Measurements from ENCODE around the gene MMP7. TPM values are rescaled to one million over a fixed set of nuclear protein-coding genes. Genes with fewer than 3 reads are reported as not detected.

MMP7 gene
- polyA plus RNA-seq, 1 of the 3 experiments (the other 2 are of a cell fraction): 0.13 TPM

DNA sequence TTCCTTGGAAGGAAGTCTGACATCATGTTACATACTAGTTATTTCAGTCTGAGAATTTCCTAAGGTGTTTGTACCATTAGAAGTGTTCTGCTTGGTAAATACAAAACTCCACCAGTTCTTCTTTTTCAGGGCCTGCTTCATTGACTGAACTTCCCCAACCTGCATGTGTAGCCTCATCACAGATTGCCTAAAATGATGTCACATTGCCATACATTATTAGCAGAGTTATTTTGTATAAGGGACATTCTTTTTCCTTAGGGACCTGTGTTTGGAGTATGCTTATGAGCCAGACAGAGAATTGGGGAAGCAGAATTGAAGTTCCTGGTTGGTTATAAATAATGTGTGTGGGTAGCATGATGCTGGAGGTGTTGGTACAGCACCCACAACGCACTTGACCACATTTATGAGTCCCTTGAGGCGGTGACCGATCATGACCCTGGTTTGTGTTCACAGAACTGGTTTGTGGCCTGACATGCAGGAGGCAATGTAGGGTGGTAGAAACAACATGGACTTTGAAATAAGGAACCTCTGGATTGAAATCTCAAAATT is 16.4 kb upstream of the MMP7 start:
- TF ChIP-seq, protein P1, sequence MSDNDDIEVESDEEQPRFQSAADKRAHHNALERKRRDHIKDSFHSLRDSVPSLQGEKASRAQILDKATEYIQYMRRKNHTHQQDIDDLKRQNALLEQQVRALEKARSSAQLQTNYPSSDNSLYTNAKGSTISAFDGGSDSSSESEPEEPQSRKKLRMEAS (IDR thresholded peaks at IDR 0.05; ENCODE audit: low read depth): no peak
- TF ChIP-seq EP300 (IDR thresholded peaks at IDR 0.05; ENCODE audit: borderline replicate concordance in 1 of 2, low read depth in 1 of 2, low read length in 1 of 2) (no peak), YY1 (IDR thresholded peaks at IDR 0.05; ENCODE audit: low read depth) (no peak), FOSL2 (IDR thresholded peaks at IDR 0.05; ENCODE audit: borderline replicate concordance, low read depth) (no peak), MEF2A (IDR thresholded peaks at IDR 0.05; ENCODE audit: borderline replicate concordance, low read depth) (no peak), MXI1 (IDR thresholded peaks at IDR 0.05; ENCODE audit: low read depth, low read length) (no peak), RXRA (IDR thresholded peaks at IDR 0.05; ENCODE audit: borderline replicate concordance, low read depth) (no peak), GATA2 (CRISPR knock-in tag; IDR thresholded peaks at IDR 0.05) (no peak), JUND (IDR thresholded peaks at IDR 0.05) (no peak), RFX5 (IDR thresholded peaks at IDR 0.05; ENCODE audit: low read length) (no peak), TCF12 (IDR thresholded peaks at IDR 0.05) (no peak), NFIC (IDR thresholded peaks at IDR 0.05; ENCODE audit: borderline replicate concordance) (no peak), POLR2AphosphoS5 (IDR thresholded peaks at IDR 0.05; ENCODE audit: low read depth, low read length) (no peak), SIN3A (IDR thresholded peaks at IDR 0.05; ENCODE audit: borderline replicate concordance, low read depth, low read length) (no peak), TAF1 (IDR thresholded peaks at IDR 0.05; ENCODE audit: borderline replicate concordance, low read depth, low read length) (no peak), ELF1 (IDR thresholded peaks at IDR 0.05) (no peak)
- TF ChIP-seq, protein P2, sequence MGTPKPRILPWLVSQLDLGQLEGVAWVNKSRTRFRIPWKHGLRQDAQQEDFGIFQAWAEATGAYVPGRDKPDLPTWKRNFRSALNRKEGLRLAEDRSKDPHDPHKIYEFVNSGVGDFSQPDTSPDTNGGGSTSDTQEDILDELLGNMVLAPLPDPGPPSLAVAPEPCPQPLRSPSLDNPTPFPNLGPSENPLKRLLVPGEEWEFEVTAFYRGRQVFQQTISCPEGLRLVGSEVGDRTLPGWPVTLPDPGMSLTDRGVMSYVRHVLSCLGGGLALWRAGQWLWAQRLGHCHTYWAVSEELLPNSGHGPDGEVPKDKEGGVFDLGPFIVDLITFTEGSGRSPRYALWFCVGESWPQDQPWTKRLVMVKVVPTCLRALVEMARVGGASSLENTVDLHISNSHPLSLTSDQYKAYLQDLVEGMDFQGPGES (IDR thresholded peaks at IDR 0.05; ENCODE audit: low read depth, low read length): no peak
- TF ChIP-seq, protein P3, sequence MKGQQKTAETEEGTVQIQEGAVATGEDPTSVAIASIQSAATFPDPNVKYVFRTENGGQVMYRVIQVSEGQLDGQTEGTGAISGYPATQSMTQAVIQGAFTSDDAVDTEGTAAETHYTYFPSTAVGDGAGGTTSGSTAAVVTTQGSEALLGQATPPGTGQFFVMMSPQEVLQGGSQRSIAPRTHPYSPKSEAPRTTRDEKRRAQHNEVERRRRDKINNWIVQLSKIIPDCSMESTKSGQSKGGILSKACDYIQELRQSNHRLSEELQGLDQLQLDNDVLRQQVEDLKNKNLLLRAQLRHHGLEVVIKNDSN (IDR thresholded peaks at IDR 0.05; ENCODE audit: borderline replicate concordance, low read depth): no peak
- TF ChIP-seq, protein P4, sequence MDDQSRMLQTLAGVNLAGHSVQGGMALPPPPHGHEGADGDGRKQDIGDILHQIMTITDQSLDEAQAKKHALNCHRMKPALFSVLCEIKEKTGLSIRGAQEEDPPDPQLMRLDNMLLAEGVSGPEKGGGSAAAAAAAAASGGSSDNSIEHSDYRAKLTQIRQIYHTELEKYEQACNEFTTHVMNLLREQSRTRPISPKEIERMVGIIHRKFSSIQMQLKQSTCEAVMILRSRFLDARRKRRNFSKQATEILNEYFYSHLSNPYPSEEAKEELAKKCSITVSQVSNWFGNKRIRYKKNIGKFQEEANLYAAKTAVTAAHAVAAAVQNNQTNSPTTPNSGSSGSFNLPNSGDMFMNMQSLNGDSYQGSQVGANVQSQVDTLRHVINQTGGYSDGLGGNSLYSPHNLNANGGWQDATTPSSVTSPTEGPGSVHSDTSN (IDR thresholded peaks at IDR 0.05): no peak
- Histone ChIP-seq H3K27ac (ENCODE audit: low read depth in 2 of 2, low read length in 1 of 2) (no peak overlapping the region), H3K9ac (no peak overlapping the region), H3K4me1 (ENCODE audit: control insufficient read depth in 1 of 2, insufficient read depth in 2 of 2, low read depth in 1 of 2, low read length in 1 of 2) (no peaks in the 10 kb centered on the region), H3K27me3 (ENCODE audit: insufficient read depth) (no peaks in the 10 kb centered on the region), H3K79me2 (ENCODE audit: insufficient read depth) (no peaks in the 10 kb centered on the region), H3K9me3 (no peaks in the 10 kb centered on the region), H3K36me3 (replicated peaks in 1 of 2; ENCODE audit: control insufficient read depth in 1 of 2, insufficient read depth in 2 of 2, low read length in 1 of 2) (no peaks in the 10 kb centered on the region), H2AFZ (ENCODE audit: low read depth) (no peak overlapping the region), H3K4me2 (no peak overlapping the region), H3K9me2 (no peaks in the 10 kb centered on the region), H3F3A (replicated peaks; ENCODE audit: insufficient read depth) (no peaks in the 10 kb centered on the region), H4K20me1 (ENCODE audit: insufficient read depth) (no peaks in the 10 kb centered on the region), H3K4me3 (ENCODE audit: low read depth in 2 of 2, low read length in 1 of 2) (no peak overlapping the region)
- POLR2A ChIA-PET: no interaction called here
- DNase-seq: no peak
- CTCF ChIA-PET: no interaction called here
- WGBS (ENCODE audit: low lambda C conversion rate): 89% methylated on average over 3 of the region's 3 CpGs

Measured in SK-N-SH (cell line).